GM18873 (cell line): ENCODE measurements around the gene PRCD.
"Not testable (repeated sequence)": the region's sequence is repeated elsewhere in the genome, so short reads cannot be mapped to it uniquely, and the experiment has no call there.

ENCODE experiments used
- ATAC-seq: cut with Tn5 transposase; IDR thresholded peaks from one replicate; pipeline ENCODE4 v1.9.1; 2021; ENCODE audit warnings: mild to moderate bottlenecking, moderate library complexity, moderate number of reproducible peaks; ENCODE audit not compliant: unreplicated experiment, low FRiP score

Gene PRCD

DNA sequence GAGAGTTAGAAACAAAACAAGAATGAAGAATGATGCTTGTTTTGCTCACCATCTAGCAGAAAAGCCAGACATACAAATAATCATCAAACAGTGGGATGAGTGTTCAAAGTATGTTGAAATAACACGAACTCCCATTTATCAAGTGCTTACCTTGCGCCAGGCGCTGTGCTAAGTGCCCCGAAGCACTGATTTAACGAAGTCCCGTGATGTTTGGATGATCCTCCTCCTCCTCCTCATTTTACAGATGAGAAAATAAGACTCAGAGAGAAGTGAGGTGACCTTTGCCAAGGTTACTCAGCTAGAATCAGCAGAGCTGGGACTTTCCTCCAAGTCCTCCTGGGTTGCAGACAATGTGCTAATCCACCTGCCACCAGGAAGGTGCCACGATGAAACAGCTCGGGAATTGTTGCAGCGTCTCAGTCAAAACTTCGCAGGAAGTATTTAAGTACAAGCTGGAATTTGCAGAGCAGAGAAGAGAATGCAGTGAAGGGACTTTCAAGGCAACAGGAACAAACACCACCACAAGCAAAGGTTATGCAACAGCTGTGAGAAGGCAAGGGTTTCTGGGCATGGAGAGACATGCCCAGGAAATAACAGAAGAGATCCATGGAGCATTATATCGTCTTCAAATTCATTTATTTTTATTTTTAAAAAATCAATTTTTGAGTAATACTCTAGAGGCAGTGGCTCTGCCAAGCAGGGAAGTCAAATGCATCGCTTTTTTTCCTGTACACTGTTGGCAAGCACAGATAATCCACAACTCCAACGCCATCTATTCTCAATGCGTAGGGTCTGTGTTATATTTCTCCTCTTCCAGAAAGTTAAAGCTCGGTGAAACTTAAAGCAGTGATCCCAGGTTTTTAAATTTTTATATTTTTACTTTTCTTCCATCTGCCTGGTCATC is 11.1 kb downstream of the PRCD start:
- no peak for ATAC-seq

DNA sequence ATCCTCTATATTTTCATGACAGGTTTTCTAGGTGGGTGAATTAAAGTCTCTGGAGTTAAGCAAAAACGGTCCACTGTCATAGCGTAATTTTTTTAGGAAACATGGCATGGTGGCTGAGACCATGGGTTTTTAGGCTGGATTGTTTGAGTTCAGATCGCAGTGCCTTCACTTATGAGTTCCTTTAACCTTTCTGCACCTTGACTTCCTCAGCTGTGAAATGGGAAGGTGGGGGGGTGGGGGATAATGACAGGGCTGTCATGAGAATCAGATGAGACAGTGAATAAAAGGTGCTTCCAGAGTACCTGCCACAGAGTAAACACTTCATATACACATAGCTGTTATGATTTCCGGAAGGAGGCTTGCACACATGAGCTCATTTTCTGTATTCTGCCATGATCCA is 11.8 kb downstream of the PRCD start:
- no peak for ATAC-seq

DNA sequence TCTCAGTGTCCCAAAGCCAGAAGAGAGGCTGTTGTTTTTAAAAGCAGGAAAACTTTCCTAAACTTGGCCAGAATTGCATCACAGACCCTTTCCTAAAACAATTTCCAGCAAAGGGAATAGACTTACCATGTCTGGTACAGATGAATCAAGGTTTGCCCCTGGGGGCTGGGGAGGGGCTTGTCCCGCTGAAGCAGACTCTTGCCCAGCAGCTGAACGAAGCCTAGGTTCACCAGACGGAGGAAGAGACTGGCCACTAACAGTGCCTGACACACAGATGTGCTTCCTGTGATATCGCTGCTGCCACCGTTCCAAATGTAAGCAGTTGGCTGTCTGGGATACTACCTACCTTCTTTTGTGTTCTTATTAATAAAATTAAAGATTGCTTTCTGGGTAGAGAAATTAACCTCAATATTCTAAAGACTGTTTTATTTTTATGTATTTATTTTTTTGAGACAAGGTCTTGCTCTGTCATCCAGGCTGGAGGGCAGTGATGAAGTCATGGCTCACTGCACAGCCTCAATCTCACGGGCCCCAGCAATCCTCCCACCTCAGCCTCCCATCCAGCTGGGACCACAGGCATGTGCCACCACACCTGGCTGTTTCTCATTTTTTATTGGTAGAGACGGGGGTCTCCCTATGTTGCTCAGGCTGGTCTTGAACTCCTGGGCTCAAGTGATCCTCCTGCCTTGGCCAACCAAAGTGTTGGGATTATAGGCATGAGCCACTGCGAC is 13.5 kb downstream of the PRCD start:
- no peak for ATAC-seq

DNA sequence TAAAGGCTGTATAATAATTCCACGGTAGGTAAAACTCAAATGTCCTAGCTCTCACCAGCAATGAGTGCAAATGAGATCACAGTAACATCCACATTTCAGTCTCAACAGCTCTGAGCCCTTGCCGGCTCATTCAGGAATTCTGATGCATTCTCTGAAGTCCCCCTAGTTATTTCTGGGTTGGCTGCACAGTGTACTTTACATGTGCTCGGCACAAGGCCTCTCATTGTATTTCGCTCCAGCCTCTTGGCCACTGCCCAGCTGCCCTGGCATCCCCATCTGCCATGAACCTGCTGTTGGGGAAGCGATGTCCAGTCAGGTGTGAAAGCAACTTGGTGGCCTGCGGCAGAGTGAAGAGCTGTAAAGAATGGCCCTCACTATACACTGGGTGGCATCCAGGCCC is 14.3 kb downstream of the PRCD start:
- ATAC-seq, result no peak

DNA sequence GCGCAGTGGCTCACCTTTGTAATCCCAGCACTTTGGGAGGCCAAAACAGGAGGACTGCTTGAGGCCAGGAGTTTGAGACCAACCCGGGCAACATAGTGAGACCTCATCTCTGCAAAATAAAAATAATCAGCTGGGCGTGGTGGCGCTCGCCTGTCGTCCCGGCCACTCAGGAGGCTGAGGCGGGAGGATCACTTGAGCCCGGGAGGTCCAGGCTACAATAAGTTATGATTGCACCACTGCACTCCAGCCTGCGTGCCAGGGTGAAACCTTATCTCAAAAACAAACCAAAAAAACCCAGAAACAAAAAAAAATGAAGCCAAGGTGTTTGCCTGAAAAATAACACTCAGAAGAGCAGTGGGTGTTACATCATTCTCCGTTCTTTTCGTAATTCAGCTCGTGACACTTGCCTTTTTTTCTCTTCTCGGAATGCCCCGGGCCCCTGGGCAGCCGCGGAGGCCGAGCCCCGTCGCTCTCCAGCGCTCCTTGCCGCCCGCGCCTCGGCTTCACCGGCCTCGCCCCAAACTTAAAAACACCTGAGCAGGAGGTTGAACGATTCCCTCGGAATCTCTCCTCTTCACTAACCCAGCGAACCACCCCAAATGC is 17.0 kb downstream of the PRCD start:
- peak; percentile 13 for ATAC-seq

DNA sequence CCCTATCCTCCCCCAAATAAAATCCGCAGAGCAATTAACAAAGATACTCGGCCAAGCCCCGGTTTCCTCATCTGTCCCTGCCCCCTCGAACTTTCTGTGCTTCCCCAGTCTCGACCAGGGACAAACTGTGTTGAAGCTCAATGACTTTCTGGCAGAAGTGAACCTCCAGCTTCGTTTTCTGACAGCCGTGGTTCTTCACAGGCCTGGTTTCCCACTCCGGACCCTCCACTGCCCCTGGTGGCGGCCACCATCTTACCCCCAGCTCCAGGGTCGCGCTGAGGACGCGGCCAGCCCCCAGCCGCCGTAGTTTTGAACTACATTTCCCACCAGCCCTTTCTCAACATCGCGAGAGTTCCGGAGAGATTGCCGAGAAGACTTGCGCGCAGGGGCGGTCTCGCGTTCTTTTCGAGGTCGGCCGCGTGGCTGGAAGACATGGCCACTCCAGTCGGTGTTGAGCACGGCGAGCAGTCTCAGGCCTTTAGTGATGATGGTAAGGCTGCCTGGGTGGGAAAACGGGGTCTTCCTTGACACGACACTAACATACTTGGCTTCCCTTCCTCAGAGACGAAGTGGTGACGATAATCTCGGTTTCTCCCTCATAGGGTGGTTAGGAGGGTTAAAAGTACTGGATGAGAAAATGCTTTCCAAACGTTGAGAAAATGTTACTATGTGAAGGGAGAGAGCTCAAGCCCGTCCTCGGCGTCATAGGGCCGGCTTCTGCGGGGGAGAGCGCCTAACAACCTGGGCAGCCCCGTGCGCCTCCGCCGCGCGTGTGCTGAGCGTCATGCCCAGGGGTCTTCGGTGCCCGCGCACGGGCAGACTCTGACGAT is 17.7 kb downstream of the PRCD start:
- ATAC-seq, result peak; percentile 76

DNA sequence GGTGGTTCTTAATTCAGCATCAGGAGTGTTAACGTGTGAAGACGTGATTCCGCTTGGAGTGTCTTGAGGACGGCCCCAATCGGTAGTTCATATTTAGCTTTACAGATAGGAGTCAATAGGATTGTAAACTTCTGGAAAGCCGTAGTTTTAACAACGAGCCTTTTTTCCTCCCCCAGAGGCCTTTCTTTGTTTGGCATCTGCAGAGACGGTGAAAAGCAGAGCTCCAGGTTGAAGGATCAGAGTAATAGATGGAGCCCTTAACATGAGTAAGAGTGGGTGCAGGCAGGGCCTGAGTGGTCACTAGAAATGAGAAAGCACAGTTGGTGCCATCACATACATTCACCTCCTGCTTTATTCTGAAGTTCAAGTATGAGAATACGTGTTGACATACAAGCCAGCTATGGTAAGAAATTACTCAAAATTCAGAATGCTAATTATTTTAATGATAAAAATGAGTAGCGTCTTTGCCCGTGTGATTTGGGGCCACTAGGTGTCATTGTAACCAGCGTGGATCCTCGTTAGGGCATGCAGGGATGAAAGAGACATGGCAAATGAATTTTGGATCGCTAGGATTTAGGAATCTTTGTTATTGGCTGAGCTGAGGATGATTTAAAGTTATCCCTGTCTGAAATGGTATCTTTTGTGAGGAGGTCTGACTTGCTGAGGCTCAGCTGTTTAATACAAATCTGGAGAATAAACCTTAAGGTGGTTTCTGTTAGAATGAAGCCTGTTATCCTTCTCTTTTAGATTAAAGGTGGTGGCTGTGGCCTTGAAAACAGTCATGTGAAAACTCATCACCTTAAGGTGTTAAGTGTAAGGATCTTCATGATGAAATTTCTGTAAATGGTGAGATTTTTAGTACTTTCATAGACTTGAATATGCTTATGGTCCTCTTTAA is 18.6 kb downstream of the PRCD start:
- no peak for ATAC-seq

DNA sequence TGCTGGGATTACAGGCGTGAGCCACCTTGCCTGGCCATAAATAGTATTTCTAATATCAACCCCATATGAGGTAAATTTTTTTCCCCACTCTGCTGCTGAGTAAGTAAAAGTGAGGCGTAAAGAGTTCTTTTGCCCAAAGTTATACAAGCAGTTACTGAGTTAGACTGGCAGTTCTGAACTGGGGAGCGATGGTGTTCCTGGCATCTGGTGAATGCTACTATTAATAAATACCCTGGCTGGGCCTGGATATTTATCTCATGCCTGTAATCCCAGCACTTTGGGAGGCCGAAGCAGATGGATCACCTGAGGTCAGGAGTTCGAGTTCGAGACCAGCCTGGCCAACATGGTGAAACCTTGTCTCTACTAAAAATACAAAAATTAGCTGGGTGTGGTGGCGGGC is 19.6 kb downstream of the PRCD start:
- not testable (repeated sequence) for ATAC-seq

DNA sequence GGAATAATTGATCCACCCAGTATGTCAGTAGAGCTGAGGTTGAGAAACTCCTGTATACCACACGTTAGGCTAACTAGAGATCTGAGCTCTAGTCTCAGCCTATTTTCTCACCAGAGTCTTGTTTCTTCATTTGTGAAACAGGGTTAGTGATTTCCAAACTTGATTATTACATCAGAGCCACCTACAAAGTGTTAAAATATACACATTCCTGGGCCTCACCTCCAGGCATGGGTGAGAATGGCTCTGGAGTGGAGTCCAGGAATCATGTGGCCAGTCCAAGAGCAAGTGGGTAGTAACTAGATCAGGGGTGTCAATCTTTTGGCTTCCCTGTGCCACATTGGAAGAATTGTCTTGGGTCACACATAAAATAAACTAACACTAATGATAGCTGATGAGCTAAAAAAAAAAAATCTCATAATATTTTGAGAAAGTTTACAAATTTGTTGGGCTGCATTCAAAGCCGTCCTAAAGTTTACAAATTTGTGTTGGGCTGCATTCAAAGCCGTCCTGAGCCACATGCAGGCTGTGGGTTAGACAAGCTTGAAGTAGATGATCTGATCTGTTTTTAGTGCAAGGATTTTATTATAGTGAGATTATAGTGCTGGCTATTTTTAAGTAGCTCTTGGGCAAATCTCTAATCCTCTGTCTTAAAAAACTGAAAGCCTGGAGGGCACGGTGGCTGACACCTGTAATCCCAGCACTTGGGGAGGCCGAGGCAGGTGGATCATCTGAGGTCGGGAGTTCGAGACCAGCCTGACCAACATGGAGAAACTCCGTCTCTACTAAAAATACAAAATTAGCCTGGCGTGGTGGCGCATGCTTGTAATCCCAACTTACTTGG is 20.4 kb downstream of the PRCD start:
- ATAC-seq, result no peak

DNA sequence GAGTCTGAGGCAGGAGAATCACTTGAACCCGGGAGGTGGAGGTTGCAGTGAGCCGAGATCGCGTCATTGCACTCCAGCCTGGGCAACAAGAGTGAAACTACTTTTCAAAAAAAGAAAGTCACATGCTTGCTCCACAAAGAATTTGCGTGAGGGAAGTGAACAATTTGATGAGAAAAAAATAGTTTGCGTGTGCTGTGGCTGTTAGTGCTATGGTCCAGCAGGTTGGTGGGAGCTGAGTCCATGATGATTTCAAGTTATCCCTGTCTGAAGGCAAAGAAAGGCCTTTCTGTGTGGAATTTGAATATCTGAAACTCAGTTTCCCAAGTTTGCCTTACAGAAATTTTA is 21.0 kb downstream of the PRCD start:
- no peak for ATAC-seq

DNA sequence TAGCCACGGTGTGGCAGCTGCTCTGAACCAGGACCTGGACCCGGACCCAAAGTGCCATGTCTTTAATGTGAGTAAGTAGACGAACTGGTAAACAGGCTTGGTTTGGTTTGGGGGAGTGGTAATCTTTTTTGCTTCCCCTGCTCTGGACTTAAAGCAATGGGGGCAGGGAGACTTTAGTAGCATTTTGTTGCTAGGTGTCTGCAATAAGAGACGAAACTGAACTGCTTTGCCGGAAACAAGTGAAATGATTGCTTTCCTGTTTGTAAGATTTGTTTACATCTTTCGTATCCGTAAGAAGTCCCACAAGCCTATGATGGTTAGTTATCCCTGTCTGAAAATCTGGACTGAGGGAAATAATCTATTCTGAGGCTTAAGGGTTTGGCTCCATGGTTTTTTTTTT is 21.5 kb downstream of the PRCD start:
- no peak for ATAC-seq

DNA sequence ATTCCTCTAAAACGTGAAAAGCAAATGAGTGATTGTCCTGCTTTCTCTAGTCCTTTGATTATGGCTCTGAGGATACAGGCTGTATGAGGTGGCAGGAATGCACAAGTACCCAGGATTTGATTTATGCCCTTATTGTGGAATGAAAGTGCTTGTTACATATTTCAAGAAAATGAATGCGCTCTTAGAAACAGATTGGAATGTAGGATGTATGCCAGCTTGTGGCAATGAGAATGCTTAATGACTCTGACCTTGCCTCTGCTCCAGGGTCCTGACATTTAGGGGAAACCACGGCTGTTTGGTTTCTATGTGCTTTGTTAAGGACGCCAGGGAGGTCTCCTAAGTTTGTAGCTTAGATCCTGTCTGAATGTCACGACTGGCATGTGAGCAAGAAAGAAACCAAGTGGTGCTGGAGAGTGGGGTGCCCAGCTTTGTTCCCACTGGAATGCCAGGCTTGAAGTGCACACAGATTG is 22.0 kb downstream of the PRCD start:
- no peak for ATAC-seq

DNA sequence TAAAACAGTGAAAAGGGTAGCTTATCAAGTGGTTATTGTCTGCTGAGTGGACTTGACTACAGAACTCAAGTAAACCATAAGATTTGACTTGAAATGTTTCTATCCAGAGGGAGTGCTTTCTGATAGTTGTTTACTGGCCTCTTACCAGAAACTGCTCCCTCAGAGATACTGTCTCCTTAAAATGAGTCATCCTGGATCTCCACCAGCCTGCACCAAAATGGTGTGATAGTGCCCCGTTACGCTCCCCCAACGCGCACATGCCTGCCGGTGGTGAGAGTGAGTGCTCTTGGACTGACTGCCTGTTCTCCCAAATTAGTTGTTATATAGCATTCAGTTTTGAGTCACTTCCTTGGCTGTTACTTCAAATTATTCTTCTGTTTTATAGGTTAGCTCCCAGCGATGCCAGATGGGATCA is 22.9 kb downstream of the PRCD start:
- ATAC-seq, result no peak

DNA sequence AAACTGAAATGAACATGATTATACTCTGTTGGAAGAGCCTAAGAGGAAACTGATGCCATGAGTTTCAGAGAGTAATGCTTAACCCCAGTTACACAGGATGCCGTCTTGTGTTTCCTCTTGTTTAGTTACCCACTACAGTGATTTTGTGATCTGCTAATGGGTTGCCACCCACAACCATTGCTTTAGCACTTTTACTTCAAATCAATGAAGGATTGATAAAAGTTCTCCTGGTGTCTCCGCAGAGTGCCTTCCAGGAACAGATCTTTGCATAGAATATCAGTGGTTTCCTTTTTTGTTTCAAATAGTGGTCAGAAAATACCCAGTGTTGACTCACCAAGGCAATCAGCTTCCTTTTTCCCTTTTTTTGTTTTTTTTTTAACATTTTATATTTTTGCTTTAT is 23.5 kb downstream of the PRCD start:
- ATAC-seq, result not testable (repeated sequence)

DNA sequence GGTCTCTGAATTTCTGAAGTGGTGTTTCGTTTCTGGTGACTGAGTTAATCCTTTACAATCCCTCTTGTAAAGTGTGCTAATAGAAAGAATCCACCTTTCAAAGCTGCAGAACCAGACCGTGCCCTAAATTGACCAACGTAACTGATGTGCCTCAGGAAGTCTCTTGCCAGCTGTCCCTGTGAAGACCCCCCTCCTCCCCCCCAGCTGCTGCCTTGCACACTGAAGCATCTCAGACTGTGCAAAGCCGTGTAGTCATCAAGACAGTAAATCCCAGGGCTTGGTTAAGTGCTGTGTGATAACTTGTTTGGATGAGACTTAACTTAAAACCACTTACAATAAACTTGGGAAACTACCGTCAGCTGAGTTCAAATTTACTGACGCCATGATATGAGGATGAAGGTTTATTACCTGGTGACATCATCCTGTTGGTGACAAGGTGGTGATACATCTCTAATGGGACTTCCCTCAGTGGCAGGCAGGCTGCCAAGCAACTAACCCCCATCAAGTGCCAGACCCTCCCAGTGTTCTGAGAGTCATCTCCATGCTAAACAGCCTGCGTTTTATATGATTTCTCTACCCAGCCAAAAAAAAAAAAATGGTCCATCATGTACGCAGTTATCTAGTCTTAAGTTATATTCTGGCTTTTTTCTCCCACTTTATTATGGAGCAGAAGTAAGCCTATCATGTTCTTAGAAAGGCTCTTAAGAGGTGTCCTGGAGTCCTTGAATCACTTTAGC is 25.3 kb downstream of the PRCD start:
- ATAC-seq, result not testable (repeated sequence)

DNA sequence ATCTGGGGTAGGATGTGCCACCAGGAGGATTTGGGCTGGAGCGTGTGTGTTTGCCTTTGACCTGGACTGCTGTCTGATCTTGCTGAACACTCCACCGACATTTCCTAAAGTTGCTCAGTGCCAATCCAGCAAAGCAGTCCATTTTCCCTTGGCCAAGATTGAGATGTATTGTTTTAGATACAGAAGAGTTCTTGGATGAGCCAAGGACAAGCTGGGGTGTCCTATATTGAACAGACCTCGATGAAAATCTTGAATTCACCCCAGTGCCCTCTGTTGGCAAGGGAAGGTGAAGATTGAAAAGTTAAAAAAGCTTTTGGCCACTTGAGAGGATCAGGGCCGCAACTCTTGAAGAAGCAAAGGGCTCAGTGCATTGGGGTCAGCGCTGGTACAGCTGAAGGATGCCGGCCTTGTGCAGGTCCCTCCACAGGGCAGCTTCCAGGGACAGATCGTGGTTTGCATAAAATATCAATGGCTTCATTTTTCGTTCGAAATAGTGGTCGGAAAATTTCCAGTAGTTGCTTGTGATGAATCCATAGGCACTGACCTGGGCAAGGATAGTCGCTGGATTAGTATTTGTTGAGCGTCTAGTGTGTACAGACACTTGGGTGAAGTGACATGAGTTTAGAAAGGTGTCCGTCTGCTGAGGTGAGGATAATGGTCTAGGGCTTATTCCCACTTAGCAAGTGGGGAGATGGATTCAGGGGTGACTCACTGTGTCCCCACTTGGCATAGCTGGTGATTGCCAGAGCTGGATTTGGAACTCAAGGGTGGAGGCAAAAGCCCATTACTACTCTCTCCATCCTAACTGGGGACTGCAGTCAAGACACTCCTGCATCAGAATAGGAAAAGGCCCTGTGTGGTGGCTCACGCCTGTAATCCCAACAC is 26.1 kb downstream of the PRCD start:
- ATAC-seq, result no peak

DNA sequence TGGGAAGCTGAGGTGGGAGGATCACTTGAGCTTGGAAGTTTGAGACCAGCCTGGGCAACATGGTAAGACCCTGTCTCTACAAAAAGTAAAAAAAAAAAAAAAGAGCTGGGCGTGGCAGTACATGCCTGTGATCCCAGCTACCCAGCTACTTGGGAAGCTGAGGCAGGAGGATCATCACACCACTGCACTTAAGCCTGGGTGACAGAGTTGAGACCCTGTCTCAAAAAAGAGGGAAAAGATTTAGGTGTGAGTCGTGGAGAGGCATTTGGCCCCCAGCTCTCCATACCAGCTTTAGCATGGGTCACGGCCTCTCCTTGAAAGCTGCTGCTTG is 26.7 kb downstream of the PRCD start:
- no peak for ATAC-seq
